ENCODE measurements around the gene UXT. TPM values are rescaled to one million over a fixed set of nuclear protein-coding genes. Genes with fewer than 3 reads are reported as not detected.
A peak's percentile ranks its signal among the peaks of the same experiment; 100 is the strongest.

Gene UXT
- total RNA-seq, 2 experiments from 2014 or later: 171 to 284 TPM

DNA sequence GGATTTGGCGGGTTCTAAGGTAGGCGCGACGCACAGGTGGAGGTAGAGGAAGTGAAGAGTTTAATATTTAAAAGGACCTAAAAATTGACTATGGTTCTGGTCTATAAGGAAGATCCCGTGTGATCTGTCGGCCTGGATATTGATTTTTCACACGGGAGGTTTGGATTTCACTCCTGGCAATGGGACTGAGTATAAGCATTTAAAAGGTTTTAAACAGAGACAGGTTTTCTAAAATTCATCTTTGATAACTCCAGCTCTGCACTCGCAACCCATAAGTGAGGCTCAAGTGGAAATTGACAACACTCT, 394 bp upstream of the UXT start:
- Histone ChIP-seq H3K4me2 (ENCODE audit: low read length) (peak overlapping the region; percentile 73), H3K27ac (ENCODE audit: low read depth, low read length, poor library complexity, severe bottlenecking) (peak overlapping the region; percentile 93), H3K4me1 (ENCODE audit: insufficient read depth, low read length, poor library complexity, severe bottlenecking) (peaks cover 16% of the 10 kb centered on the region), H4K20me1 (ENCODE audit: insufficient read depth, low read length) (no peaks in the 10 kb centered on the region), H3K9me2 (ENCODE audit: insufficient read depth, low read length) (no peaks in the 10 kb centered on the region), H3K4me3 (ENCODE audit: low read depth, low read length, poor library complexity, severe bottlenecking) (peak overlapping the region; percentile 94), H3K9me3 (ENCODE audit: low read length) (no peaks in the 10 kb centered on the region), H2AFZ (ENCODE audit: low read length) (peak overlapping the region; percentile 92), H3K36me3 (ENCODE audit: insufficient read depth, low read length) (peaks cover 36% of the 10 kb centered on the region), H3K79me2 (ENCODE audit: insufficient read depth, low read depth, low read length) (peaks cover 16% of the 10 kb centered on the region)
- BruUV-seq (replicated peaks): TSS peak; percentile 93
- intact Hi-C loops (cut with micrococcal nuclease; ENCODE audit: unreplicated experiment): loop anchor here (10.0 kb wide), 3 partner anchors 175 to 365 kb away; partner anchors contain the start of gene ZNF81
- TF ChIP-seq, protein P1, sequence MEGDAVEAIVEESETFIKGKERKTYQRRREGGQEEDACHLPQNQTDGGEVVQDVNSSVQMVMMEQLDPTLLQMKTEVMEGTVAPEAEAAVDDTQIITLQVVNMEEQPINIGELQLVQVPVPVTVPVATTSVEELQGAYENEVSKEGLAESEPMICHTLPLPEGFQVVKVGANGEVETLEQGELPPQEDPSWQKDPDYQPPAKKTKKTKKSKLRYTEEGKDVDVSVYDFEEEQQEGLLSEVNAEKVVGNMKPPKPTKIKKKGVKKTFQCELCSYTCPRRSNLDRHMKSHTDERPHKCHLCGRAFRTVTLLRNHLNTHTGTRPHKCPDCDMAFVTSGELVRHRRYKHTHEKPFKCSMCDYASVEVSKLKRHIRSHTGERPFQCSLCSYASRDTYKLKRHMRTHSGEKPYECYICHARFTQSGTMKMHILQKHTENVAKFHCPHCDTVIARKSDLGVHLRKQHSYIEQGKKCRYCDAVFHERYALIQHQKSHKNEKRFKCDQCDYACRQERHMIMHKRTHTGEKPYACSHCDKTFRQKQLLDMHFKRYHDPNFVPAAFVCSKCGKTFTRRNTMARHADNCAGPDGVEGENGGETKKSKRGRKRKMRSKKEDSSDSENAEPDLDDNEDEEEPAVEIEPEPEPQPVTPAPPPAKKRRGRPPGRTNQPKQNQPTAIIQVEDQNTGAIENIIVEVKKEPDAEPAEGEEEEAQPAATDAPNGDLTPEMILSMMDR (conservative IDR thresholded peaks at IDR 0.05; ENCODE audit: low read length): no peak
- no peak for TF ChIP-seq EZH2phosphoT487 (IDR thresholded peaks at IDR 0.05; ENCODE audit: borderline replicate concordance, low read depth, low read length)
- CTCF ChIA-PET (ENCODE audit: unreplicated experiment): no interaction called here
- no peak for DNase-seq (ENCODE audit: low spot score)
- POLR2A ChIA-PET: no interaction called here

DNA sequence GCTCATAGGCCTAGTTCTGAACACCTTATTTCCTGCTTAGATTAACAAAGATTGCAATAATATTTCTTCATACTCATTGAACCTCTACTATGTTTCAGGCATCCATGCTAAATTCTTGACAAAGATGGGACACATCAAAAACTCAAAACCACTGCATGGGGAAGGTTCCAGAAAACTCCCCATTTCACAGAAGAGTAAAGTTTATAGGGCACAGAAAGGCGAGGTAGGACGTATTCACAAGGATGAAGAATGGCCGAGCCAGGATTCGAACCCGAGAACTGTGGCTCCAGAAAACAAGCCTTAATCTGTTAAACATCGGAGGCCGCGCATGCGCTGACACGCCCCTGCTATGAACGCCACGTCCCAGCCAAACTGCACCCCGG, 688 bp downstream of the UXT start:
- Histone ChIP-seq H3K36me3 (ENCODE audit: insufficient read depth, low read length) (peaks cover 47% of the 10 kb centered on the region), H3K9me2 (ENCODE audit: insufficient read depth, low read length) (no peaks in the 10 kb centered on the region), H4K20me1 (ENCODE audit: insufficient read depth, low read length) (no peaks in the 10 kb centered on the region), H3K9me3 (ENCODE audit: low read length) (no peaks in the 10 kb centered on the region), H3K4me3 (ENCODE audit: low read depth, low read length, poor library complexity, severe bottlenecking) (peak overlapping the region; percentile 94), H3K79me2 (ENCODE audit: insufficient read depth, low read depth, low read length) (peaks cover 16% of the 10 kb centered on the region), H2AFZ (ENCODE audit: low read length) (peak overlapping the region; percentile 58; the same call in 1 of the 2 replicates), H3K4me2 (ENCODE audit: low read length) (peak overlapping the region; percentile 86), H3K27ac (ENCODE audit: low read depth, low read length, poor library complexity, severe bottlenecking) (peak overlapping the region; percentile 93), H3K4me1 (ENCODE audit: insufficient read depth, low read length, poor library complexity, severe bottlenecking) (peaks cover 16% of the 10 kb centered on the region)
- BruUV-seq (replicated peaks): no TSS peak
- TF ChIP-seq, protein P1 (conservative IDR thresholded peaks at IDR 0.05; ENCODE audit: low read length): no peak
- no peak for TF ChIP-seq EZH2phosphoT487 (IDR thresholded peaks at IDR 0.05; ENCODE audit: borderline replicate concordance, low read depth, low read length)
- ChIA-PET CTCF (ENCODE audit: unreplicated experiment) (no interaction called here), POLR2A (no interaction called here)
- intact Hi-C loops (cut with micrococcal nuclease; ENCODE audit: unreplicated experiment): loop anchor here (1.0 to 10.0 kb wide), 4 partner anchors 8 to 367 kb away; partner anchors contain the start of genes ELK1 and ZNF81
- DNase-seq (ENCODE audit: low spot score): no peak

DNA sequence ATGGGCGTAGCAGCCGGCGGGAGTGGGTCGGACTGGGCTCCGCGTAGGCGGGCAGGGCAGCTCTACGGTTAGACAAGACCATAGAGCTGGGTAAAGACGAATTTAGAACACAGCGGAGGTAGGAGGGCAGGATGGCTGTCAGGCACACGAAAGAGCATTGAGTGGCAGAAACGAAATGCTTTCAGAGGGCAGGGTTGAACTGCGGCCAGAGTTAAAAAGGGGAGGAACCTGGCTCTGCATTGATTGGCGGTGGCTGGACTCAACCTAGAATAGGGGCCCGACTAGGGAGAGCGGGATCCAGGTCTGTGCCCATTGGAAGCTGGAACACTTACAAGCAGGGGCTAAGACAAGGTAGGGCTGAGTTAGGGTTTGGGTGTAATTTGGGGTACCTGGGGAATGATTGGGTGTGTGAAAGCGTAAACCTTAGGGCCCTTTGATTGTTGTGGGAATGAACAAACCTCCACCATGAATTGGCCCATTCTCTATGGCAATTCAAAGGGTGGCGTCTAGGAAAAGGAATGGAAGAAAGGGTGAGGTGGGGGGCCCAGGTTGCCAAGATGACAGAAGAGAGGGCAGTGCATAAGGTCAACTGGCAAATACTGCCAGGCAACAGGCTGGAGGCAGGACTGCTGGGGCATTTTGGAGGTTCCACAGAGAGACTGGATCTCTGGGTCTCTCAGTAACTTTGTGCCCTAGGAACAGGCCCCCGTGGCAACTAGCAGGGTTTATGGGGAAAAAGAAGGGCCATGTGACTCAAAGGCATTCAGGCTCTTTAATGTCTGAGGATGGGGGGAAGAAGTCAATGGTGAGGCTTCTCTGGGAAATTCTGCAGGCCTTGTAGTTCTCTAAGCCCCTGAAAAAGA, 7.7 kb downstream of the UXT start:
- peaks cover 21% of the 10 kb centered on the region for H3K4me1 ChIP-seq (ENCODE audit: insufficient read depth, low read length, poor library complexity, severe bottlenecking)
- POLR2A ChIA-PET: interaction anchor here (0.9 to 1.2 kb wide), 2 partner anchors 10 to 160 kb away, joined by 3 to 4 read pairs; no protein-coding TSS in a partner anchor
- peak overlapping the region; percentile 76 for H3K4me2 ChIP-seq (ENCODE audit: low read length)
- no peaks in the 10 kb centered on the region for H4K20me1 ChIP-seq (ENCODE audit: insufficient read depth, low read length)
- CTCF ChIA-PET (ENCODE audit: unreplicated experiment): interaction anchor here (0.6 kb wide), 1 partner anchor 162 kb away, joined by 3 read pairs; no protein-coding TSS in a partner anchor
- intact Hi-C loops (cut with micrococcal nuclease; ENCODE audit: unreplicated experiment): loop anchor here (2.0 to 10.0 kb wide), 5 partner anchors 89 to 432 kb away; partner anchors contain the start of genes ARAF, CDK16 and ZNF81
- no peak for DNase-seq (ENCODE audit: low spot score)
- H3K9me2 ChIP-seq (ENCODE audit: insufficient read depth, low read length): no peaks in the 10 kb centered on the region
- peak overlapping the region; percentile 46 for H3K27ac ChIP-seq (ENCODE audit: low read depth, low read length, poor library complexity, severe bottlenecking)
- H3K36me3 ChIP-seq (ENCODE audit: insufficient read depth, low read length): peaks cover 62% of the 10 kb centered on the region
- H3K4me3 ChIP-seq (ENCODE audit: low read depth, low read length, poor library complexity, severe bottlenecking): peak overlapping the region; percentile 66
- H3K79me2 ChIP-seq (ENCODE audit: insufficient read depth, low read depth, low read length): peaks cover 19% of the 10 kb centered on the region; the same call in 1 of the 2 replicates
- no peak overlapping the region for H2AFZ ChIP-seq (ENCODE audit: low read length)
- TF ChIP-seq EZH2phosphoT487 (IDR thresholded peaks at IDR 0.05; ENCODE audit: borderline replicate concordance, low read depth, low read length): no peak
- TF ChIP-seq, protein P1 (conservative IDR thresholded peaks at IDR 0.05; ENCODE audit: low read length): no peak
- BruUV-seq (replicated peaks): no TSS peak
- no peaks in the 10 kb centered on the region for H3K9me3 ChIP-seq (ENCODE audit: low read length)

All from OCI-LY7 (cell line).